Nephron (organoid): ENCODE results near the gene OLA1.

ENCODE experiments used
- H3K27ac Mint-ChIP-seq, 3 experiments: 2 replicates each; pipeline ENCODE4 v1.8.0; 2020; ENCODE audit warnings: mixed read lengths in 3 of 3, mild to moderate bottlenecking in 2 of 3, moderate library complexity in 1 of 3
- H3K27me3 Mint-ChIP-seq: 2 replicates; pipeline ENCODE4 v1.8.0; 2021; ENCODE audit warnings: low read depth, mild to moderate bottlenecking, moderate library complexity, mixed read lengths
- H3K36me3 Mint-ChIP-seq: 2 replicates; pipeline ENCODE4 v1.8.0; 2020; ENCODE audit warnings: low read depth, mixed read lengths
- H3K4me1 Mint-ChIP-seq: 2 replicates; pipeline ENCODE4 v1.8.0; 2020; ENCODE audit warnings: mixed read lengths
- H3K4me3 Mint-ChIP-seq, 3 experiments: 2 replicates each; pipeline ENCODE4 v1.8.0; 2020; ENCODE audit warnings: mild to moderate bottlenecking in 3 of 3, mixed read lengths in 3 of 3, moderate library complexity in 2 of 3
- H3K9me3 Mint-ChIP-seq: 2 replicates; pipeline ENCODE4 v1.8.0; 2020; ENCODE audit warnings: mixed read lengths
- TF ChIP-seq, protein P1 (sequence below), 3 experiments: fragments of 200-600 bp; sonication (generic); IDR thresholded peaks; one replicate each; pipeline ENCODE4 v1.5.0; 2021; ENCODE audit warnings: antibody characterized with exemption in 3 of 3; ENCODE audit not compliant: unreplicated experiment in 3 of 3

The OLA1 gene

GRCh38 chr2:174266288-174266687 lies 18.0 kb upstream of the OLA1 start:
- H3K9me3 Mint-ChIP-seq: no peaks in the 10 kb centered on the region
- H3K4me3 Mint-ChIP-seq: no peak overlapping the region
- peaks cover 12% of the 10 kb centered on the region for H3K27me3 Mint-ChIP-seq
- H3K27ac Mint-ChIP-seq: no peak overlapping the region
- no peaks in the 10 kb centered on the region for H3K36me3 Mint-ChIP-seq
- no peaks in the 10 kb centered on the region for H3K4me1 Mint-ChIP-seq
- TF ChIP-seq, protein P1, sequence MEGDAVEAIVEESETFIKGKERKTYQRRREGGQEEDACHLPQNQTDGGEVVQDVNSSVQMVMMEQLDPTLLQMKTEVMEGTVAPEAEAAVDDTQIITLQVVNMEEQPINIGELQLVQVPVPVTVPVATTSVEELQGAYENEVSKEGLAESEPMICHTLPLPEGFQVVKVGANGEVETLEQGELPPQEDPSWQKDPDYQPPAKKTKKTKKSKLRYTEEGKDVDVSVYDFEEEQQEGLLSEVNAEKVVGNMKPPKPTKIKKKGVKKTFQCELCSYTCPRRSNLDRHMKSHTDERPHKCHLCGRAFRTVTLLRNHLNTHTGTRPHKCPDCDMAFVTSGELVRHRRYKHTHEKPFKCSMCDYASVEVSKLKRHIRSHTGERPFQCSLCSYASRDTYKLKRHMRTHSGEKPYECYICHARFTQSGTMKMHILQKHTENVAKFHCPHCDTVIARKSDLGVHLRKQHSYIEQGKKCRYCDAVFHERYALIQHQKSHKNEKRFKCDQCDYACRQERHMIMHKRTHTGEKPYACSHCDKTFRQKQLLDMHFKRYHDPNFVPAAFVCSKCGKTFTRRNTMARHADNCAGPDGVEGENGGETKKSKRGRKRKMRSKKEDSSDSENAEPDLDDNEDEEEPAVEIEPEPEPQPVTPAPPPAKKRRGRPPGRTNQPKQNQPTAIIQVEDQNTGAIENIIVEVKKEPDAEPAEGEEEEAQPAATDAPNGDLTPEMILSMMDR (IDR thresholded peaks at IDR 0.05; ENCODE audit: unreplicated experiment in 3 of 3): no peak

- Mint-ChIP-seq H3K27me3 (peaks cover 12% of the 10 kb centered on the region), H3K36me3 (no peaks in the 10 kb centered on the region), H3K9me3 (no peaks in the 10 kb centered on the region), H3K4me3 (no peak overlapping the region), H3K4me1 (peaks cover 5% of the 10 kb centered on the region), H3K27ac (no peak overlapping the region)
- TF ChIP-seq, protein P1 (IDR thresholded peaks at IDR 0.05; ENCODE audit: unreplicated experiment in 3 of 3): no peak
These were observed 15.7 kb upstream of the OLA1 start for GRCh38 chr2:174263997-174264396.

- Mint-ChIP-seq H3K9me3 (no peaks in the 10 kb centered on the region), H3K4me1 (peaks cover 5% of the 10 kb centered on the region), H3K36me3 (no peaks in the 10 kb centered on the region), H3K4me3 (no peak overlapping the region), H3K27ac (peak overlapping the region in 1 of 3 experiments; percentile 22), H3K27me3 (peaks cover under 1% of the 10 kb centered on the region)
- TF ChIP-seq, protein P1 (IDR thresholded peaks at IDR 0.05; ENCODE audit: unreplicated experiment in 3 of 3): no peak
These were observed 11.6 kb upstream of the OLA1 start for GRCh38 chr2:174259981-174260380.

DNA sequence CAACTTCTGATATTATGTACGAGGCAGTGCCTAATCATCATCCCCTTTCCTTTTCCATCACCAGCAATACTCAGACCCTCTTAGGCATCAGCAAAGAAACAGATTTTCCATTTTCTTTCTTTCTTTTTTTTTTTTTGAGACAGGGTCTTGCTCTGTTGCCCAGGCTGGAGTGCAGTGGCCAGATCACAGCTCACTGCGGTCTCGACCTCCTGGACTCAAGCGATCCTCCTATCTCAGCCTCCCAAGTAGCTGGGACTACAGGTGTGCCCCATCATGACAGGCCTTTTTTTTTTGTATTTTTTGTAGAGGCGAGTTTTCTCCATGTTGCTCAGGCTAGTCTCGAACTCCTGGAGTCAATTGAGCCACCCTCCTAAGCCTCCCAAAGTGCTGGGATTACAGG lies 5.9 kb upstream of the OLA1 start:
- Mint-ChIP-seq H3K27me3 (no peaks in the 10 kb centered on the region), H3K36me3 (no peaks in the 10 kb centered on the region), H3K4me1 (no peaks in the 10 kb centered on the region), H3K9me3 (no peaks in the 10 kb centered on the region), H3K4me3 (no peak overlapping the region), H3K27ac (no peak overlapping the region)
- TF ChIP-seq, protein P1 (IDR thresholded peaks at IDR 0.05; ENCODE audit: unreplicated experiment in 3 of 3): no peak

GRCh38 chr2:174248998-174249592 lies 763 bp upstream of the OLA1 start:
- no peaks in the 10 kb centered on the region for H3K9me3 Mint-ChIP-seq
- no peaks in the 10 kb centered on the region for H3K27me3 Mint-ChIP-seq
- H3K27ac Mint-ChIP-seq: peak overlapping the region; percentile 71 to 92 (median 91)
- TF ChIP-seq, protein P1 (IDR thresholded peaks at IDR 0.05; ENCODE audit: unreplicated experiment in 3 of 3): no peak
- peaks cover 12% of the 10 kb centered on the region for H3K36me3 Mint-ChIP-seq
- H3K4me3 Mint-ChIP-seq: peak overlapping the region; percentile 79 to 88 (median 84)
- H3K4me1 Mint-ChIP-seq: peaks cover 12% of the 10 kb centered on the region
